ENCODE results near the gene HNRNPDL.

DNA sequence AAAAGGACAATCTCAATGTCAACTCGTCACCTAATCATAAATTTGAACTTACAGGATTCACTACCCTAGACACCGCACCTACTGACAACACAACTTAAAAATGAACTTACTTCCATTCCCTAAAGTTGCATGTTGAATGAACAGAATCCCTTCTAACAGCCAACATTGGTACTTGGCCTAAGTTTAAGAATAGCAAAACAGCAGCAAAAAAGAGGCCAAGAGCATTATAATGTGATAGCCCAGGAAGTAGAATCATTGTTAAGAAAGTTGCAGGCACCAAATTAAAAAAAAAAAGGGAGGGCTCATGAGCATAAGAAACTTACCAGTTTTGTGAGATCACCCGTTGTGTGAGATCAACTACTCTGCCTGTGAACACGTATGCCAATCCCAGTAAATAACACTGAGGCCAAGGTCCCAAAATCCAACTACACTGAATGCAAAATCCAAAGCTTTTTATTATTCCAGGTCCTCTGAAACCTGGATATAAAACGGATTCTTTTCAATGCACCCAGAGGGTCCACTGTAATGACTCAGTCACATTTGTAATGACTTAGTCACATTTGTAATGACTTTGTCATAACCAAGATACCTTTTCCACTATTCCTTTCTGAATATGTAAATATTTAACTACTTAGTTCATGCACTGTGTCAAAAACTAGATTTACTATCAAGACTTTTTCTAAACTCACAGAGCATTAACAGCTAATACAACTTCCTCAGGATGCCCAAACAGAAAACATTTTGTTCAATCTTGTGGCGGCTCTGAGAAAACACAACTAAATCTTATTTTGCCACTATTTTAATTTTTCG, 6.8 kb downstream of the HNRNPDL start:
- TF ChIP-seq, protein P1, sequence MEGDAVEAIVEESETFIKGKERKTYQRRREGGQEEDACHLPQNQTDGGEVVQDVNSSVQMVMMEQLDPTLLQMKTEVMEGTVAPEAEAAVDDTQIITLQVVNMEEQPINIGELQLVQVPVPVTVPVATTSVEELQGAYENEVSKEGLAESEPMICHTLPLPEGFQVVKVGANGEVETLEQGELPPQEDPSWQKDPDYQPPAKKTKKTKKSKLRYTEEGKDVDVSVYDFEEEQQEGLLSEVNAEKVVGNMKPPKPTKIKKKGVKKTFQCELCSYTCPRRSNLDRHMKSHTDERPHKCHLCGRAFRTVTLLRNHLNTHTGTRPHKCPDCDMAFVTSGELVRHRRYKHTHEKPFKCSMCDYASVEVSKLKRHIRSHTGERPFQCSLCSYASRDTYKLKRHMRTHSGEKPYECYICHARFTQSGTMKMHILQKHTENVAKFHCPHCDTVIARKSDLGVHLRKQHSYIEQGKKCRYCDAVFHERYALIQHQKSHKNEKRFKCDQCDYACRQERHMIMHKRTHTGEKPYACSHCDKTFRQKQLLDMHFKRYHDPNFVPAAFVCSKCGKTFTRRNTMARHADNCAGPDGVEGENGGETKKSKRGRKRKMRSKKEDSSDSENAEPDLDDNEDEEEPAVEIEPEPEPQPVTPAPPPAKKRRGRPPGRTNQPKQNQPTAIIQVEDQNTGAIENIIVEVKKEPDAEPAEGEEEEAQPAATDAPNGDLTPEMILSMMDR (IDR thresholded peaks at IDR 0.05; ENCODE audit: low read length) = no peak
- TF ChIP-seq EZH2 (IDR thresholded peaks at IDR 0.05; ENCODE audit: borderline replicate concordance, low read length) = no peak

All from OCI-LY1 (cell line).